Cardiac septum (tissue), 1 donor: ENCODE results near the gene SETMAR. TPM values are rescaled to one million over a fixed set of nuclear protein-coding genes. Genes with fewer than 3 reads are reported as not detected.
"Not testable (repeated sequence)": the region's sequence is repeated elsewhere in the genome, so short reads cannot be mapped to it uniquely, and the experiment has no call there.

Experiments used
- DNase-seq: peaks from one replicate; pipeline ENCODE4 v3.0.0-alpha.2; 2020; ENCODE audit warnings: low spot score
- intact Hi-C: fragments of 100-400 bp; cut with DNase I; formaldehyde crosslinking; loops from one replicate; pipeline ENCODE4 v1.14.0; 2022
- total RNA-seq: library from RNA; stranded (reverse); fragmentation: NEBNext Ultra II Directional; extraction: Animal tissue kit (Norgen Biotek cat#: 25700); gene quantifications from one replicate; pipeline ENCODE4 v1.2.1, GENCODE V29; 2021
- donor health status: DM: no; HTN: no; CAD: no.

The SETMAR gene
- total RNA-seq, 1 donor from 2014 or later: 15.8 TPM

GRCh38 chr3:4310971-4311370 lies 7.8 kb downstream of the SETMAR start:
- intact Hi-C loops: no loop called here
- DNase-seq: no peak

GRCh38 chr3:4311496-4311895 lies 8.3 kb downstream of the SETMAR start:
- no peak for DNase-seq
- intact Hi-C loops: no loop called here

- no peak for DNase-seq
- intact Hi-C loops: no loop called here
These were observed 10.6 kb downstream of the SETMAR start for GRCh38 chr3:4313606-4314293.

- intact Hi-C loops: no loop called here
- no peak for DNase-seq
These were observed 11.5 kb downstream of the SETMAR start for GRCh38 chr3:4314688-4315087.

- no peak for DNase-seq
- intact Hi-C loops: no loop called here
These were observed 17.1 kb downstream of the SETMAR start for GRCh38 chr3:4320096-4320911.

- intact Hi-C loops: no loop called here
- no peak for DNase-seq
These were observed 18.6 kb downstream of the SETMAR start for GRCh38 chr3:4321732-4322131.

GRCh38 chr3:4322635-4323034 lies 19.5 kb downstream of the SETMAR start:
- DNase-seq: no peak
- intact Hi-C loops: no loop called here

- no peak for DNase-seq
- intact Hi-C loops: no loop called here
These were observed 20.3 kb downstream of the SETMAR start for GRCh38 chr3:4323246-4324027.

- DNase-seq: no peak
- intact Hi-C loops: no loop called here
These were observed 23.7 kb downstream of the SETMAR start for GRCh38 chr3:4326868-4327267.

- intact Hi-C loops, DNase-seq: not testable (repeated sequence)
These were observed 26.6 kb downstream of the SETMAR start for GRCh38 chr3:4329806-4330205.

GRCh38 chr3:4332111-4332510 lies 28.9 kb downstream of the SETMAR start:
- intact Hi-C loops: no loop called here
- no peak for DNase-seq

GRCh38 chr3:4332574-4332973 lies 29.4 kb downstream of the SETMAR start:
- intact Hi-C loops: no loop called here
- no peak for DNase-seq

GRCh38 chr3:4332991-4333390 lies 29.8 kb downstream of the SETMAR start:
- intact Hi-C loops: no loop called here
- DNase-seq: no peak

- intact Hi-C loops: no loop called here
These were observed 31.4 kb downstream of the SETMAR start for GRCh38 chr3:4334548-4334947.

GRCh38 chr3:4335840-4336562 lies 32.8 kb downstream of the SETMAR start:
- no peak for DNase-seq
- intact Hi-C loops: no loop called here

More at GRCh38 chr3:4334548-4334947, 31.4 kb downstream of the SETMAR start:
- no peak for DNase-seq

- intact Hi-C loops: no loop called here
- no peak for DNase-seq
These were observed 33.8 kb downstream of the SETMAR start for GRCh38 chr3:4336850-4337546.

GRCh38 chr3:4338751-4339150 lies 35.6 kb downstream of the SETMAR start:
- DNase-seq: no peak
- intact Hi-C loops: no loop called here

- no peak for DNase-seq
- intact Hi-C loops: loop anchor here (2.0 kb wide), 1 partner anchor 43 kb away; no protein-coding TSS in a partner anchor
These were observed 36.9 kb downstream of the SETMAR start for GRCh38 chr3:4340077-4340410.
